ENCODE results near the gene PSMC3. TPM values are rescaled to one million over a fixed set of nuclear protein-coding genes. Genes with fewer than 3 reads are reported as not detected.

The PSMC3 gene
- total RNA-seq, 1 experiment from 2014 or later: 181 TPM

DNA sequence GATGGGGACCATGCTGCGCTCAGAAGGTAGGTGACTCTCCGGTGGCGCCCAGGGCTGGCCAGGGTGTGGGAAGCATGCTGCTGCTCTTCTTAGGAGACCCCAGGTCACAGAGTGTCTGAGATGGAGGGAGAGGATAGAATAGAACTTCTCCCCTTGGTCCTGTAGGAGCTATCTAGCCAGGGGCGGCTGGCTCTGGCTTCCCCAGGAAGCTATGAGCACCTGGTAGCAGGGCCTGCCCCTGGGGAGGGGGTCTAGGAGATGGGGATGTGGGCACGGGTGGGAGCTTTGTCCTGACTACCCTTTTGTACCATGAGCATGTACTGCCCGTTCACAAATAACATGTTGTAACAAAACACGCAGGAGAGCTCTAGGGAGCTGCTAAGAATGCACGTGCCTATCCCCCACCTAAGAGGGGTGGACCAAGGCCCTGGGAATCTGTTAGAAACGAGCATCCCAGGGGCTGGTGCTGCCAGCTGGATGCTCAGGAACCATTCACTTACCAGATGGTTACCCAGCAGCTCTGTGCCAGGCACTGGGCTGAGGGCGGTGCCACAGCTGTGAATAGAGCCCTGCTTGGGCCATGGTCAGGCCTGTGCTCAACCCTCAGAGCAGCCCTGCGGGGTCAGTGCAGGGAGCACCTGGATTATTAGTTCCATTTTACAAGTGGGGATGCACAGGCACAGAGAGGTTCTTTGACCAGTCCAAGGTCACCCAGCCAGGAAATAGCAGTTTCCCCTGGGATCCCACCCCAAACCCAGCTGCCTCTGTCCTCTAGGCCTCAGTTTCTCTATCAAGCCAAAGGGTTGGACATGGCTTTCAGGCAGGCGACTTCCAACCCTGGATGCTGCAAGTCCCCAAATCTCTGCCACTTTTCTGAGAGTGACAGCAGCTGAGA lies 15.6 kb downstream of the PSMC3 start:
- intact Hi-C loops (cut with micrococcal nuclease; ENCODE audit: unreplicated experiment): no loop called here
- in situ Hi-C loops (cut with HindIII; ENCODE audit: low pct_unique_long_range_greater_than_20kb, low sequenced_read_pairs): no loop called here
- TF ChIP-seq, protein P1, sequence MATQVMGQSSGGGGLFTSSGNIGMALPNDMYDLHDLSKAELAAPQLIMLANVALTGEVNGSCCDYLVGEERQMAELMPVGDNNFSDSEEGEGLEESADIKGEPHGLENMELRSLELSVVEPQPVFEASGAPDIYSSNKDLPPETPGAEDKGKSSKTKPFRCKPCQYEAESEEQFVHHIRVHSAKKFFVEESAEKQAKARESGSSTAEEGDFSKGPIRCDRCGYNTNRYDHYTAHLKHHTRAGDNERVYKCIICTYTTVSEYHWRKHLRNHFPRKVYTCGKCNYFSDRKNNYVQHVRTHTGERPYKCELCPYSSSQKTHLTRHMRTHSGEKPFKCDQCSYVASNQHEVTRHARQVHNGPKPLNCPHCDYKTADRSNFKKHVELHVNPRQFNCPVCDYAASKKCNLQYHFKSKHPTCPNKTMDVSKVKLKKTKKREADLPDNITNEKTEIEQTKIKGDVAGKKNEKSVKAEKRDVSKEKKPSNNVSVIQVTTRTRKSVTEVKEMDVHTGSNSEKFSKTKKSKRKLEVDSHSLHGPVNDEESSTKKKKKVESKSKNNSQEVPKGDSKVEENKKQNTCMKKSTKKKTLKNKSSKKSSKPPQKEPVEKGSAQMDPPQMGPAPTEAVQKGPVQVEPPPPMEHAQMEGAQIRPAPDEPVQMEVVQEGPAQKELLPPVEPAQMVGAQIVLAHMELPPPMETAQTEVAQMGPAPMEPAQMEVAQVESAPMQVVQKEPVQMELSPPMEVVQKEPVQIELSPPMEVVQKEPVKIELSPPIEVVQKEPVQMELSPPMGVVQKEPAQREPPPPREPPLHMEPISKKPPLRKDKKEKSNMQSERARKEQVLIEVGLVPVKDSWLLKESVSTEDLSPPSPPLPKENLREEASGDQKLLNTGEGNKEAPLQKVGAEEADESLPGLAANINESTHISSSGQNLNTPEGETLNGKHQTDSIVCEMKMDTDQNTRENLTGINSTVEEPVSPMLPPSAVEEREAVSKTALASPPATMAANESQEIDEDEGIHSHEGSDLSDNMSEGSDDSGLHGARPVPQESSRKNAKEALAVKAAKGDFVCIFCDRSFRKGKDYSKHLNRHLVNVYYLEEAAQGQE (IDR thresholded peaks at IDR 0.05; ENCODE audit: insufficient read depth in 1 of 2, low read depth in 2 of 2, low read length in 1 of 2): no peak
- no peak for TF ChIP-seq SIN3A (IDR thresholded peaks at IDR 0.05; ENCODE audit: borderline replicate concordance, insufficient read depth, low read depth, low read length)
- no peak for TF ChIP-seq POLR2AphosphoS5 (IDR thresholded peaks at IDR 0.05; ENCODE audit: low read depth, low read length)
- H3K36me3 ChIP-seq (ENCODE audit: control insufficient read depth, insufficient read depth, low read length): no peaks in the 10 kb centered on the region; the same call in 1 of the 2 replicates
- CTCF ChIA-PET: interaction anchor here (0.6 kb wide), 1 partner anchor 33 kb away, joined by 13 read pairs; no protein-coding TSS in a partner anchor
- POLR2A ChIA-PET: interaction anchor here (0.6 kb wide), 2 partner anchors 12 to 26 kb away, joined by 3 to 5 read pairs; no protein-coding TSS in a partner anchor
- no peak for DNase-seq (ENCODE audit: low read depth, low spot score)
- H3K4me3 ChIP-seq (ENCODE audit: low read depth in 2 of 2, low read length in 2 of 2): no peak overlapping the region
- H3K27ac ChIP-seq (ENCODE audit: low read length): no peak overlapping the region
- H3K9me3 ChIP-seq (ENCODE audit: control insufficient read depth, insufficient read depth, low read depth, low read length): no peaks in the 10 kb centered on the region
- peaks cover 21% of the 10 kb centered on the region for H3K4me1 ChIP-seq (ENCODE audit: control insufficient read depth, insufficient read depth, low read length)
- no peaks in the 10 kb centered on the region for H3K27me3 ChIP-seq (ENCODE audit: control insufficient read depth, insufficient read depth, low read length)
- BruUV-seq (replicated peaks): no TSS peak
- ATAC-seq: no peak

DNA sequence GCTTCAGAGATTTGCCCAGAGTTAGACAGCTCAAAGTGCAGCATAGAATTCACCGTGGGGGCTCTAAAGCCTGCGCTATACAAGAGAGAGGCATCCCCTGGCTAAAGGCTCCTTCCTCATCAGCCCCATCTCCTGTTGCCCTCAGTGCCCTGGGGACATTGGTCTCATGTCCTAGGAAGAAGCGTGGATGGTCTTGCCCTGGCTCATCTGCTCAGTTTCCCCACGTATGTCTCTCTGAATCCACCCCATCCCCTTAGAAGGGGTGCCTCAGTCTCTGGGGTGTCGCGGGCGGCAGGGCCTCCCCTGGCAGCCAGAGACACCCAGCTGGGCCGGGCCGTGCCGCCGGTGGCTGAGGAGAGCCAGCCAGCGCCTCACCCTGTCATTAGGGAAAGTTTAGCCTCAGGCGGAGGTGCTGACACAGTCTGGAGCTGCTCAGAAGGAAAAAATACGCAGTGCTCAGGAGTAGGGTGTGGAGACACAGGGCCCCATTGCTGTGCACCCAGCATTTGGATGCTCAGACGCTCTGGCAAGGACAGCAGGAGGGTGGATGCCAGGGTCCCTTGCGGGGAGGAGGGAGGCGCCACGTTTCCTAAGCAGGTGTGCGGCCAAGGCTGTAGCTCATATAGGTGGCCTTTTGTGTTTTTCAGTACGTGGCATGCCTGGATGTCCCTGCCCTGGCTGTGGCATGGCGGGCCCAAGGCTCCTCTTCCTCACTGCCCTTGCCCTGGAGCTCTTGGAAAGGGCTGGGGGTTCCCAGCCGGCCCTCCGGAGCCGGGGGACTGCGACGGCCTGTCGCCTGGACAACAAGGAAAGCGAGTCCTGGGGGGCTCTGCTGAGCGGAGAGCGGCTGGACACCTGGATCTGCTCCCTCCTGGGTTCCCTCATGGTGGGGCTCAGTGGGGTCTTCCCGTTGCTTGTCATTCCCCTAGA lies 16.5 kb downstream of the PSMC3 start:
- H3K36me3 ChIP-seq (ENCODE audit: control insufficient read depth, insufficient read depth, low read length): no peaks in the 10 kb centered on the region; the same call in 1 of the 2 replicates
- TF ChIP-seq POLR2AphosphoS5 (IDR thresholded peaks at IDR 0.05; ENCODE audit: low read depth, low read length) (no peak), SIN3A (IDR thresholded peaks at IDR 0.05; ENCODE audit: borderline replicate concordance, insufficient read depth, low read depth, low read length) (no peak), TCF7L2 (IDR thresholded peaks at IDR 0.05; ENCODE audit: low read depth, low read length) (no peak)
- TF ChIP-seq, protein P1 (IDR thresholded peaks at IDR 0.05; ENCODE audit: insufficient read depth in 1 of 2, low read depth in 2 of 2, low read length in 1 of 2): no peak
- TF ChIP-seq, protein P2, sequence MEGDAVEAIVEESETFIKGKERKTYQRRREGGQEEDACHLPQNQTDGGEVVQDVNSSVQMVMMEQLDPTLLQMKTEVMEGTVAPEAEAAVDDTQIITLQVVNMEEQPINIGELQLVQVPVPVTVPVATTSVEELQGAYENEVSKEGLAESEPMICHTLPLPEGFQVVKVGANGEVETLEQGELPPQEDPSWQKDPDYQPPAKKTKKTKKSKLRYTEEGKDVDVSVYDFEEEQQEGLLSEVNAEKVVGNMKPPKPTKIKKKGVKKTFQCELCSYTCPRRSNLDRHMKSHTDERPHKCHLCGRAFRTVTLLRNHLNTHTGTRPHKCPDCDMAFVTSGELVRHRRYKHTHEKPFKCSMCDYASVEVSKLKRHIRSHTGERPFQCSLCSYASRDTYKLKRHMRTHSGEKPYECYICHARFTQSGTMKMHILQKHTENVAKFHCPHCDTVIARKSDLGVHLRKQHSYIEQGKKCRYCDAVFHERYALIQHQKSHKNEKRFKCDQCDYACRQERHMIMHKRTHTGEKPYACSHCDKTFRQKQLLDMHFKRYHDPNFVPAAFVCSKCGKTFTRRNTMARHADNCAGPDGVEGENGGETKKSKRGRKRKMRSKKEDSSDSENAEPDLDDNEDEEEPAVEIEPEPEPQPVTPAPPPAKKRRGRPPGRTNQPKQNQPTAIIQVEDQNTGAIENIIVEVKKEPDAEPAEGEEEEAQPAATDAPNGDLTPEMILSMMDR (IDR thresholded peaks at IDR 0.05): no peak
- no peaks in the 10 kb centered on the region for H3K9me3 ChIP-seq (ENCODE audit: control insufficient read depth, insufficient read depth, low read depth, low read length)
- no peaks in the 10 kb centered on the region for H3K27me3 ChIP-seq (ENCODE audit: control insufficient read depth, insufficient read depth, low read length)
- no peak for ATAC-seq
- intact Hi-C loops (cut with micrococcal nuclease; ENCODE audit: unreplicated experiment) (no loop called here), in situ Hi-C loops (cut with HindIII; ENCODE audit: low pct_unique_long_range_greater_than_20kb, low sequenced_read_pairs) (no loop called here)
- H3K4me3 ChIP-seq (ENCODE audit: low read depth in 2 of 2, low read length in 2 of 2): peak overlapping the region; percentile 66 to 90
- POLR2A ChIA-PET: interaction anchor here (0.6 kb wide), 2 partner anchors 11 to 25 kb away, joined by 3 to 5 read pairs; no protein-coding TSS in a partner anchor
- H3K27ac ChIP-seq (ENCODE audit: low read length): peak overlapping the region; percentile 85
- DNase-seq (ENCODE audit: low read depth, low spot score): no peak
- BruUV-seq (replicated peaks): no TSS peak
- H3K4me1 ChIP-seq (ENCODE audit: control insufficient read depth, insufficient read depth, low read length): peaks cover 17% of the 10 kb centered on the region
- CTCF ChIA-PET: no interaction called here
